Measurements from ENCODE around the gene EGLN1.

EGLN1 gene

DNA sequence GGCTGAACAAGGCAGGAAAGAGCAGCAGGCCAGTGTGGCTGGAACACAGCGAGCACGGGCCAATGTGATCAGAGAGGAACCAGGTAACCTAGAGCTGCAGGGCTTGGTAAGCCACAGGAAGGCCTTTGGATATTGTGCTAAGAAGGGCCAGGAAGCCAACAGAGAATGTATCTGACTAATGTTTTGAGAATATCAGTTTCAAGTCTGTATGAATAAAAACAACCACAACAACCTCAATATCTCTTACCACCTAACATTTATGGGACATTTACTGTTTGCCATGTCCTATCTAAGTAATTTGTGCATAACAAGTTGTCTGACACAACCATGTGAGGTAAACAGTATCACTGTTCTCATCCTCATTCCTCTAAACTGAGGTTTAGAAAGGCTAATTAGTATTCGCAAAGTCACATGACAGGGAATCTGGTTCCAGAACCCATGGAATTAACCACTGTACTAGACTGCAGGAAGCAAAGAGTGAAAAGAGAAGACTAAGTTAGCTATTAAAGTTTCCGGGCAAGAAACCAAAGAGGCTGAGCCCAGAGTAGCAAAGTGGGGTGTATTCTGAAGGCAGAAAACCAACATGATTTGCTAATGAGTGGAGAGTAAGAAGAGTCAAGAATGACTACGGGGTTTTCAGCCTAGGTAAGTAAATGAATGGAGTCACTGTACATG is 45.1 kb downstream of the EGLN1 start:
- H3K4me3 ChIP-seq (ENCODE audit: low read depth, low read length): no peak overlapping the region
- no peak for DNase-seq
- no peaks in the 10 kb centered on the region for H3K36me3 ChIP-seq
- H3K27me3 ChIP-seq: no peaks in the 10 kb centered on the region
- TF ChIP-seq, protein P1, sequence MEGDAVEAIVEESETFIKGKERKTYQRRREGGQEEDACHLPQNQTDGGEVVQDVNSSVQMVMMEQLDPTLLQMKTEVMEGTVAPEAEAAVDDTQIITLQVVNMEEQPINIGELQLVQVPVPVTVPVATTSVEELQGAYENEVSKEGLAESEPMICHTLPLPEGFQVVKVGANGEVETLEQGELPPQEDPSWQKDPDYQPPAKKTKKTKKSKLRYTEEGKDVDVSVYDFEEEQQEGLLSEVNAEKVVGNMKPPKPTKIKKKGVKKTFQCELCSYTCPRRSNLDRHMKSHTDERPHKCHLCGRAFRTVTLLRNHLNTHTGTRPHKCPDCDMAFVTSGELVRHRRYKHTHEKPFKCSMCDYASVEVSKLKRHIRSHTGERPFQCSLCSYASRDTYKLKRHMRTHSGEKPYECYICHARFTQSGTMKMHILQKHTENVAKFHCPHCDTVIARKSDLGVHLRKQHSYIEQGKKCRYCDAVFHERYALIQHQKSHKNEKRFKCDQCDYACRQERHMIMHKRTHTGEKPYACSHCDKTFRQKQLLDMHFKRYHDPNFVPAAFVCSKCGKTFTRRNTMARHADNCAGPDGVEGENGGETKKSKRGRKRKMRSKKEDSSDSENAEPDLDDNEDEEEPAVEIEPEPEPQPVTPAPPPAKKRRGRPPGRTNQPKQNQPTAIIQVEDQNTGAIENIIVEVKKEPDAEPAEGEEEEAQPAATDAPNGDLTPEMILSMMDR (IDR thresholded peaks at IDR 0.05; ENCODE audit: low read depth, low read length): no peak
- H3K9me3 ChIP-seq: no peaks in the 10 kb centered on the region
- no peaks in the 10 kb centered on the region for H3K4me1 ChIP-seq

DNA sequence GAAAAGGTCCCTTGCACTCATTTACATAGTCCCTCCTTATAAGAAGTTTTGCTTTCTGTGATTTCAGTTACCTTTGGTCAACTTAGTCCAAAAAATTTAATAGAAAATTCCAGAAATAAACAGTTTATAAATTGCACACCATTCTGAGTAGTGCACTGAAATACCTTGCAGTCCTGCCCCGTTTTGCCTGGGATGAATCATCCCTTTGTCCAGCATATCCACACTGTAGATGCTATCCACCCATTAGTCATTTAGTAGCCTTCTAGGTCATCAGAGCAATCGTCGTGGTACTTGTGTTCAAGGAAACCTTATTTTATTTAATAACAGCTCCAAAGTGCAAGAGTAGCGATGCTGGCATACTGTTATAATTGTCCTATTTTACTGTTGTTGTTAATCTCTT is 46.0 kb downstream of the EGLN1 start:
- H3K36me3 ChIP-seq: no peaks in the 10 kb centered on the region
- no peaks in the 10 kb centered on the region for H3K27me3 ChIP-seq
- no peak overlapping the region for H3K4me3 ChIP-seq (ENCODE audit: low read depth, low read length)
- TF ChIP-seq, protein P1 (IDR thresholded peaks at IDR 0.05; ENCODE audit: low read depth, low read length): no peak
- DNase-seq: no peak
- no peaks in the 10 kb centered on the region for H3K9me3 ChIP-seq
- no peaks in the 10 kb centered on the region for H3K4me1 ChIP-seq

DNA sequence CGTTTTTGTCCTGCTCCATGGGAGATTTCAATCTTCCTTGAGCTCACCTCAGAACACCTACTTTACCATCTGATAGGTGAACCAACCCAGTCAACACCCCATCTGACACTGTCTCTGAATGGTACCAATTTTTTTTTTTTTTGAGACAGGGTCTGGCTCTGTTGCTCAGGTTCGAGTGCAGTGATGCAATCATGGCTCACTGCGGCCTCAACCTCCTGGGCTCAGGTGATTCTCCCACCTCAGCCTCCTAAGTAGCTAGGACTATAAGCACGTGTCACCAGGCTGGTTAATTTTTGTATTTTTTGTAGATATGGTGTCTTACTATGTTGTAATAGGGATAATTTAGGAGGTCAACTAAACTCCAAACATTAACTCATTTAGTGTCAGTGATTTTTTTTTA is 47.7 kb downstream of the EGLN1 start:
- TF ChIP-seq, protein P1 (IDR thresholded peaks at IDR 0.05; ENCODE audit: low read depth, low read length): no peak
- no peaks in the 10 kb centered on the region for H3K9me3 ChIP-seq

DNA sequence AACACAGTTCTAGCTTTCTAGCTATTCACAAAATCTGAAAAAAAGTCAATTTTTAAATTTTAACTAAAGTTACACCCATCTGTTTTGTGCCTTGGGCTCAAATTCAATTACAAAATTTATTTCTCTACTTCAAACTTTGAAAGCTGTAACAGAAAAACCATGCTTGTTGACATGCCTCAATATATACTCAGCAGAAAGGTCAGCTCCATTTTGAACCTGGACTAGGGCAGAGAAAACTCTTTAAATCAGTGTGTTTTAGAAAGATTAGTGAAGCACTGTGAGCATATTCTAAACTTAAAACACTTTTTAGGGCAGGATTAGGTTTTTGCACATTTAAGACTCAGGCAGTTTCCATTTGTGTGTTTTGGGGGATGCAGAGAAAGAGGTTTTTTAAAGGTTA is 49.6 kb downstream of the EGLN1 start:
- TF ChIP-seq, protein P1 (IDR thresholded peaks at IDR 0.05; ENCODE audit: low read depth, low read length): no peak
- Histone ChIP-seq H3K27me3 (no peaks in the 10 kb centered on the region), H3K4me1 (no peaks in the 10 kb centered on the region), H3K4me3 (ENCODE audit: low read depth, low read length) (no peak overlapping the region), H3K9me3 (no peaks in the 10 kb centered on the region), H3K36me3 (peaks cover 6% of the 10 kb centered on the region; the same call in 1 of the 2 replicates)
- DNase-seq: no peak

More for the DNA sequence above, 47.7 kb downstream of the EGLN1 start:
- no peaks in the 10 kb centered on the region for H3K27me3 ChIP-seq
- no peaks in the 10 kb centered on the region for H3K4me1 ChIP-seq
- DNase-seq: no peak
- peaks cover 6% of the 10 kb centered on the region; the same call in 1 of the 2 replicates for H3K36me3 ChIP-seq
- H3K4me3 ChIP-seq (ENCODE audit: low read depth, low read length): no peak overlapping the region

DNA sequence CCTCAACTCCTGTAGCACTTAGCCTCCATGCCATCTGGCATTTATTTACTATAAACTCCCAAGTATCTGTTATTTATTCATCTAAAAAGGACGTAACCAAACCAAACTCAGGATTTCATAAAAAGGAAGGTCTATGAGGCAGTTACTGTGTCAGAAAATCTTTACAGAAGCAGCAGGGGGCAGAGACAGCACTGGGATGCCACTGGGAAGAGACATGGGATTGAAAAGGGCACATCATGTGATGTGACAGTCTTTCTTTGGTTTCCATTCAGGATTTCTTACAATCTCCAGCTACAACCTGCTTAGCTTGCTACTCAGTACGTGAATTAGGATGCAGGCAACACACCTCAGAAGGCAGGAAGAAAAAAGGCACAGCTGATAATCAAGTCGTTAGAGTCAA is 52.8 kb downstream of the EGLN1 start:
- Histone ChIP-seq H3K36me3 (peaks cover 6% of the 10 kb centered on the region), H3K27me3 (no peaks in the 10 kb centered on the region), H3K4me3 (ENCODE audit: low read depth, low read length) (no peak overlapping the region), H3K4me1 (peaks cover 4% of the 10 kb centered on the region), H3K9me3 (no peaks in the 10 kb centered on the region)
- no peak for DNase-seq
- TF ChIP-seq, protein P1 (IDR thresholded peaks at IDR 0.05; ENCODE audit: low read depth, low read length): peak; percentile 37; the same call in 1 of the 2 replicates

DNA sequence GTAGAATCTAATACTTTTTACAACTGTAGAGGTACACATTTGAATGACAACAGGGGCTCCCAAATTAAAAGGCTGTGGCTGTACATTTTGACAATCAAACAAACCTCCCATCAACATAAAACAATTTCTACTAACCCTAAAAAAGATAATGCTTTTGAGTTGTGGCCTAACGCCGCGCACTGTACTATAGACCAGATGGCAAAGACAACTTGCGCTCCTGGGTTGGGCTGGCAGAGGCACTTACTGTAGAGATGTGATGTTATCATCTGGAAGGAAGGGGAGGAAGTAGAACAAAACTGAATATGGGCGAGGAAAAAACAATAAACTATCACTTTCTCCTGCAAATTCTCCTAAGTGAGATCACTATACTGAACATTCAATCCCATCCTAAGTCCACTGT is 57.9 kb downstream of the EGLN1 start:
- H3K9me3 ChIP-seq: no peaks in the 10 kb centered on the region
- TF ChIP-seq, protein P1 (IDR thresholded peaks at IDR 0.05; ENCODE audit: low read depth, low read length): no peak
- peaks cover 14% of the 10 kb centered on the region for H3K4me1 ChIP-seq
- no peaks in the 10 kb centered on the region for H3K27me3 ChIP-seq
- H3K4me3 ChIP-seq (ENCODE audit: low read depth, low read length): no peak overlapping the region
- no peaks in the 10 kb centered on the region; the same call in 1 of the 2 replicates for H3K36me3 ChIP-seq
- DNase-seq: peak; percentile 48

Measured in BE2C (cell line).